Pancreas (tissue), 10 donors: ENCODE data around the gene NDUFB10. TPM values are rescaled to one million over a fixed set of nuclear protein-coding genes. Genes with fewer than 3 reads are reported as not detected.

Experiments used
- ATAC-seq, 4 donors: fragments of 200-7000 bp; cut with Tn5 transposase; one replicate each; pipeline versions ENCODE4 v1.8.0 to v1.9.1; 2020; ENCODE audit warnings: mild to moderate bottlenecking in 4 of 4, moderate library complexity in 4 of 4
- DNase-seq, 6 donors: peaks; one replicate each; pipeline ENCODE4 v3.0.0-alpha.2; 2020
- FAIRE-seq: peaks from 2 replicates; lab custom pipeline; 2012; peaks lifted over from hg19 to GRCh38; lab: Jason Lieb, UNC
- H3K27ac ChIP-seq, 4 donors: fragments of 200-600 bp; sonication (generic); 1 replicate in 3 of 4; 2 replicates in 1 of 4; pipeline versions ENCODE4 v1.5.0 to v1.8.0; 2020
- H3K27me3 ChIP-seq, 4 donors: fragments of 200-600 bp; one replicate each; pipeline ENCODE4 v1.8.0; 2021
- H3K36me3 ChIP-seq, 3 donors: fragments of 200-600 bp; sonication (generic) in 1 of 3; one replicate each; pipeline versions ENCODE4 v1.5.0 to v1.8.0; 2020 to 2021
- H3K4me1 ChIP-seq, 3 donors: fragments of 200-600 bp; one replicate each; pipeline ENCODE4 v1.8.0; 2021
- H3K4me3 ChIP-seq, 4 donors: fragments of 200-600 bp; sonication (generic) in 2 of 4; one replicate each; pipeline versions ENCODE4 v1.5.0 to v1.8.0; 2020 to 2021
- H3K9me3 ChIP-seq, 4 donors: fragments of 200-600 bp; one replicate each; pipeline ENCODE4 v1.8.0; 2021
- WGBS, 2 donors: extraction: QIAGEN DNeasy Blood & Tissue Kit; methylation state at CpG; one replicate each; pipeline ENCODE4 v1.1.7; 2013; 5-methylcytosine and 5-hydroxymethylcytosine counted together
- intact Hi-C, 3 donors: fragments of 100-400 bp; cut with DNase I; formaldehyde crosslinking; loops; one replicate each; pipeline versions ENCODE4 v1.11.1 to v1.14.2; 2022
- polyA plus RNA-seq, 2 donors: library from polyadenylated mRNA; stranded (reverse); fragments of 200-250 nt; gene quantifications; one replicate each; pipeline ENCODE4 v1.2.3, GENCODE V29; 2013
- total RNA-seq, 6 donors: library from RNA; stranded (reverse); fragmentation: NEBNext Ultra II Directional in 4 of 6; extraction: Animal tissue kit (Norgen Biotek cat#: 25700) in 4 of 6; gene quantifications; one replicate each; pipeline versions ENCODE4 v1.2.1 to v1.2.4, GENCODE V29; 2021 to 2023
- TF ChIP-seq, protein P1 (sequence below), 4 donors: fragments of 200-600 bp; sonication (generic) in 3 of 4; IDR thresholded peaks; one replicate each; pipeline versions ENCODE4 v1.5.0 to v1.8.0; 2021; ENCODE audit warnings: antibody characterized with exemption in 4 of 4
- donor health status: healthy with polysubstance abuse.
- donor health status: DM: no; HTN: no; CAD: no; lungs with moderate emphysema.
- donor health status: DM: no; HTN: no; CAD: no.
- donor health status: control.
- donor health status: control.
- donor health status: Bipolar disorder and iron deficiency.
- donor health status: DM: yes; HTN: yes; CAD: no.
- donor health status: DM: no; HTN: no; CAD: no.
- donor health status: DM: no; HTN: no; CAD: no.
- donor health status: DM: yes; HTN: yes; CAD: no.

The NDUFB10 gene
- total and polyA plus RNA-seq, 8 donors = 54.0 to 108 (median 65.9) TPM

GRCh38 chr16:1916640-1916990 is 42.7 kb upstream of the NDUFB10 start:
- Histone ChIP-seq H3K4me1 (peaks cover 0 to 10% (median 4%) of the 10 kb centered on the region in 3 donors), H3K36me3 (no peaks in the 10 kb centered on the region), H3K27me3 (peaks cover 0 to 9% (median 2%) of the 10 kb centered on the region in 4 donors), H3K9me3 (no peaks in the 10 kb centered on the region), H3K4me3 (no peak overlapping the region), H3K27ac (no peak overlapping the region)
- TF ChIP-seq, protein P1, sequence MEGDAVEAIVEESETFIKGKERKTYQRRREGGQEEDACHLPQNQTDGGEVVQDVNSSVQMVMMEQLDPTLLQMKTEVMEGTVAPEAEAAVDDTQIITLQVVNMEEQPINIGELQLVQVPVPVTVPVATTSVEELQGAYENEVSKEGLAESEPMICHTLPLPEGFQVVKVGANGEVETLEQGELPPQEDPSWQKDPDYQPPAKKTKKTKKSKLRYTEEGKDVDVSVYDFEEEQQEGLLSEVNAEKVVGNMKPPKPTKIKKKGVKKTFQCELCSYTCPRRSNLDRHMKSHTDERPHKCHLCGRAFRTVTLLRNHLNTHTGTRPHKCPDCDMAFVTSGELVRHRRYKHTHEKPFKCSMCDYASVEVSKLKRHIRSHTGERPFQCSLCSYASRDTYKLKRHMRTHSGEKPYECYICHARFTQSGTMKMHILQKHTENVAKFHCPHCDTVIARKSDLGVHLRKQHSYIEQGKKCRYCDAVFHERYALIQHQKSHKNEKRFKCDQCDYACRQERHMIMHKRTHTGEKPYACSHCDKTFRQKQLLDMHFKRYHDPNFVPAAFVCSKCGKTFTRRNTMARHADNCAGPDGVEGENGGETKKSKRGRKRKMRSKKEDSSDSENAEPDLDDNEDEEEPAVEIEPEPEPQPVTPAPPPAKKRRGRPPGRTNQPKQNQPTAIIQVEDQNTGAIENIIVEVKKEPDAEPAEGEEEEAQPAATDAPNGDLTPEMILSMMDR (IDR thresholded peaks at IDR 0.05) = no peak
- intact Hi-C loops = no loop called here
- DNase-seq = no peak
- FAIRE-seq = no peak
- 43 to 52% methylated on average over 4 to 5 of the region's 5 CpGs for WGBS, 2 donors
- ATAC-seq = no peak

GRCh38 chr16:1917056-1917664 is 42.2 kb upstream of the NDUFB10 start:
- peaks cover 0 to 10% (median 4%) of the 10 kb centered on the region in 3 donors for H3K4me1 ChIP-seq
- H3K27me3 ChIP-seq = peaks cover 0 to 9% (median 2%) of the 10 kb centered on the region in 4 donors
- no peaks in the 10 kb centered on the region for H3K36me3 ChIP-seq
- no peak for DNase-seq
- intact Hi-C loops = no loop called here
- ATAC-seq = no peak
- no peaks in the 10 kb centered on the region for H3K9me3 ChIP-seq
- FAIRE-seq = no peak
- TF ChIP-seq, protein P1 (IDR thresholded peaks at IDR 0.05) = no peak
- WGBS, 2 donors = 16 to 17% methylated on average over 20 to 22 of the region's 22 CpGs
- H3K4me3 ChIP-seq = no peak overlapping the region
- H3K27ac ChIP-seq = no peak overlapping the region

- H3K27me3 ChIP-seq = peaks cover 0 to 9% (median 2%) of the 10 kb centered on the region in 4 donors
- no peak overlapping the region for H3K27ac ChIP-seq
- DNase-seq = peak in 1 of 6 donors; percentile 50
- no peaks in the 10 kb centered on the region for H3K9me3 ChIP-seq
- intact Hi-C loops = no loop called here
- H3K4me3 ChIP-seq = no peak overlapping the region
- TF ChIP-seq, protein P1 (IDR thresholded peaks at IDR 0.05) = no peak
- no peak for FAIRE-seq
- ATAC-seq = no peak
- 1 to 2% methylated on average over 39 to 81 of the region's 81 CpGs for WGBS, 2 donors
- peaks cover 0 to 10% (median 4%) of the 10 kb centered on the region in 3 donors for H3K4me1 ChIP-seq
- H3K36me3 ChIP-seq = no peaks in the 10 kb centered on the region
Observed at GRCh38 chr16:1917665-1918350, 41.5 kb upstream of the NDUFB10 start.

- no peak within 1 kb of the TSS for H3K4me3 ChIP-seq
- 7 to 9% methylated on average over 32 to 67 of the region's 71 CpGs for WGBS, 2 donors
- DNase-seq (peak in 1 of 6 donors; percentile 73), ATAC-seq (peak in 1 of 4 donors; percentile 30), FAIRE-seq (no peak)
- H3K36me3 ChIP-seq = no peaks in the 10 kb centered on the region
- intact Hi-C loops = no loop called here
- H3K4me1 ChIP-seq = peaks cover 0 to 4% (median 0%) of the 10 kb centered on the region in 3 donors
- H3K27ac ChIP-seq = no peak within 1 kb of the TSS
- peaks cover 0 to 9% (median 2%) of the 10 kb centered on the region in 4 donors for H3K27me3 ChIP-seq
- no peaks in the 10 kb centered on the region for H3K9me3 ChIP-seq
- TF ChIP-seq, protein P1 (IDR thresholded peaks at IDR 0.05) = no peak
Observed at GRCh38 chr16:1918351-1919326, 40.7 kb upstream of the NDUFB10 start, which contains the start of gene HS3ST6. TSS of gene HS3ST6 (minus strand) at chr16:1918415. CDS start at chr16:1918323, 92 bp downstream.
